ENCODE data around the gene ADAMTSL2. TPM values are rescaled to one million over a fixed set of nuclear protein-coding genes. Genes with fewer than 3 reads are reported as not detected.

The ADAMTSL2 gene
- total RNA-seq, 1 donor from 2014 or later: 2.0 TPM

DNA sequence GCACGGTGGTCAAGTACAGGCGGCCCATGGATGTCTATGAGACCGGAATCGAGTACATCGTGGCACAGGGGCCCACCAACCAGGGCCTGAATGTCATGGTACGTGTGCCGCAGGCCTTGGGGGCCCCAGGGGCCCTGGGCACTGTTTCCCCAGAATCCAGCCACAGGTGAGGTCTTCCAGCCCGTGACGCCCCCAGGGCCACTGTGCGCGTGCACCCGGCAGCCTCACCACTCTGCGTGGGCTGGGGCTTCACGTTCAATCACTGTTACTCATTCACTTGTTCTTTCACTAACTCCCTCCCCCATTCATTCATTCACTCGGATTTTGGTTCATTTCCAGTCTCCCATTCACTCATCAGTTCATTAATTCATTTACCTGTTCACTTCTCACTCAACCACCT lies 12.6 kb downstream of the ADAMTSL2 start:
- Histone ChIP-seq H3K9me3 (no peaks in the 10 kb centered on the region), H3K27me3 (no peaks in the 10 kb centered on the region), H3K36me3 (no peaks in the 10 kb centered on the region), H3K4me3 (no peak overlapping the region), H3K27ac (no peak overlapping the region), H3K4me1 (no peaks in the 10 kb centered on the region)
- DNase-seq (ENCODE audit: extremely low spot score in 2 of 2): no peak
- no peak for TF ChIP-seq POLR2AphosphoS5 (IDR thresholded peaks at IDR 0.05; ENCODE audit: insufficient read depth in 1 of 2, low read depth in 1 of 2)
- TF ChIP-seq, protein P1, sequence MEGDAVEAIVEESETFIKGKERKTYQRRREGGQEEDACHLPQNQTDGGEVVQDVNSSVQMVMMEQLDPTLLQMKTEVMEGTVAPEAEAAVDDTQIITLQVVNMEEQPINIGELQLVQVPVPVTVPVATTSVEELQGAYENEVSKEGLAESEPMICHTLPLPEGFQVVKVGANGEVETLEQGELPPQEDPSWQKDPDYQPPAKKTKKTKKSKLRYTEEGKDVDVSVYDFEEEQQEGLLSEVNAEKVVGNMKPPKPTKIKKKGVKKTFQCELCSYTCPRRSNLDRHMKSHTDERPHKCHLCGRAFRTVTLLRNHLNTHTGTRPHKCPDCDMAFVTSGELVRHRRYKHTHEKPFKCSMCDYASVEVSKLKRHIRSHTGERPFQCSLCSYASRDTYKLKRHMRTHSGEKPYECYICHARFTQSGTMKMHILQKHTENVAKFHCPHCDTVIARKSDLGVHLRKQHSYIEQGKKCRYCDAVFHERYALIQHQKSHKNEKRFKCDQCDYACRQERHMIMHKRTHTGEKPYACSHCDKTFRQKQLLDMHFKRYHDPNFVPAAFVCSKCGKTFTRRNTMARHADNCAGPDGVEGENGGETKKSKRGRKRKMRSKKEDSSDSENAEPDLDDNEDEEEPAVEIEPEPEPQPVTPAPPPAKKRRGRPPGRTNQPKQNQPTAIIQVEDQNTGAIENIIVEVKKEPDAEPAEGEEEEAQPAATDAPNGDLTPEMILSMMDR (IDR thresholded peaks at IDR 0.05): no peak
- no peak for TF ChIP-seq POLR2A (IDR thresholded peaks at IDR 0.05)
- intact Hi-C loops (cut with DNase I): no loop called here

DNA sequence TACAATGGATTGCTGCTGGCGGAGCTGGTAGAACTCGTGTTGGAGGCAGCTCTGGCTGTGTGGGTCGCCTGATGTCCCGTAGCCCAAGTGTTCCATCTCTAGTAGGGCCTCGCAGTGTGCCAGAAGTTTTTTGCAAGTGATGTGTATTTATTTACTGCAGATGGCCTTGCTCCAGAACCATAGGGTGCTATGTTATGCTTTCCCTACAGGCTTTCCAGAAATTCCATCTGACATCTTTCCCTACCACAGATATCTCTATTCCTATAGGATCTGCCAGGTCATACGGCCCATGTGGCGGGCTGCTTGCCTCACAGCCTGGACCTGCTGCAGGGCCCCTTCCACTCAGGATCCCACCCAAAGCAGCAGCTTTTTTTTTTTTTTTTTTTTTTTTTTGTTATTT lies 16.9 kb downstream of the ADAMTSL2 start:
- no peak overlapping the region for H3K4me3 ChIP-seq
- no peak overlapping the region for H3K27ac ChIP-seq
- intact Hi-C loops (cut with DNase I): no loop called here
- DNase-seq (ENCODE audit: extremely low spot score in 2 of 2): no peak
- H3K4me1 ChIP-seq: no peaks in the 10 kb centered on the region
- TF ChIP-seq POLR2A (IDR thresholded peaks at IDR 0.05): no peak
- TF ChIP-seq, protein P1 (IDR thresholded peaks at IDR 0.05): no peak
- TF ChIP-seq POLR2AphosphoS5 (IDR thresholded peaks at IDR 0.05; ENCODE audit: insufficient read depth in 1 of 2, low read depth in 1 of 2): no peak
- H3K9me3 ChIP-seq: no peaks in the 10 kb centered on the region
- H3K27me3 ChIP-seq: no peaks in the 10 kb centered on the region
- H3K36me3 ChIP-seq: no peaks in the 10 kb centered on the region

DNA sequence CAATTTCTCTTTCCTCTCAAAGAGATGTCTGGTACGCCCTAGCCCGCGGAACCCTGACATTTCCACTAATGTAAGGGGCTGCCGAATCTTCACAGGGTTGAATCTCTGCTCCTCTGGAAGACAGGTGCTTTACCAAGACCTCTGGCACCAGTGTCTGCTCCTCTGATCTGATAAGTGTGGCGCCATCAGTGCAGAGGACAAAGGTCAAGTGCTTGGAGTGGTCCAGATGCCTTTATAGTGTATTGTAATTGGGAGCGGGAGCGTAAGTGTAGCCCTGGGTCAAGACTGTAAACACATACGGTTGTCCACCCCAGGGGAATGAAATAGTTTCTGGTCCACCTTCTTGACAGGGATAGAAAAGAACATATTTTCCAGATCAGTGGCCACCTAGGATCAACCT lies 17.7 kb downstream of the ADAMTSL2 start:
- Histone ChIP-seq H3K36me3 (no peaks in the 10 kb centered on the region), H3K4me3 (no peak overlapping the region), H3K27ac (no peak overlapping the region), H3K27me3 (no peaks in the 10 kb centered on the region), H3K9me3 (no peaks in the 10 kb centered on the region), H3K4me1 (no peaks in the 10 kb centered on the region)
- DNase-seq (ENCODE audit: extremely low spot score in 2 of 2): no peak
- intact Hi-C loops (cut with DNase I): no loop called here
- no peak for TF ChIP-seq POLR2A (IDR thresholded peaks at IDR 0.05)
- TF ChIP-seq, protein P1 (IDR thresholded peaks at IDR 0.05): no peak
- TF ChIP-seq POLR2AphosphoS5 (IDR thresholded peaks at IDR 0.05; ENCODE audit: insufficient read depth in 1 of 2, low read depth in 1 of 2): no peak

DNA sequence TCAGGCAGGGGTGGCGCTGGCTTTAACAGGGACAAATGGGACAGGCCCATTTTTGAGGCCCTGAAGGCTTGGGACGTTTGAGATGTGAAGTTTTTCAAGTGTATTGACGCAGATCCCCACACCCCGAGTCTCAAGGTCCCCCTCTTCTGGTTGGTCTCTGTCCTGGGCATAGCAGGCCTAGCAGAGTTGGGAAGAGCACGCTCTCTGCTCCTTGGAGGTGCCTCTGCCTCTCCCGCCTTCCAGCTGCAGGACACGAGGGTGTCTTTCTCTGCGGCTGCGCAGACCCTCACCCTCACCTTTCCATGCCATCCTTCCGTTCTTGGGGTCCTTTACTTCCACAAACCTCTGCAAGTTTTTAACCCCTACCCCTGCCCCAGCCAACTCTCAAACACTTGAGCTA lies 18.6 kb downstream of the ADAMTSL2 start:
- TF ChIP-seq, protein P1 (IDR thresholded peaks at IDR 0.05): no peak
- TF ChIP-seq POLR2A (IDR thresholded peaks at IDR 0.05): no peak
- TF ChIP-seq POLR2AphosphoS5 (IDR thresholded peaks at IDR 0.05; ENCODE audit: insufficient read depth in 1 of 2, low read depth in 1 of 2): no peak
- intact Hi-C loops (cut with DNase I): no loop called here
- H3K4me1 ChIP-seq: no peaks in the 10 kb centered on the region
- no peaks in the 10 kb centered on the region for H3K9me3 ChIP-seq
- no peaks in the 10 kb centered on the region for H3K27me3 ChIP-seq
- no peak overlapping the region for H3K4me3 ChIP-seq
- DNase-seq (ENCODE audit: extremely low spot score in 2 of 2): no peak
- H3K27ac ChIP-seq: no peak overlapping the region
- no peaks in the 10 kb centered on the region for H3K36me3 ChIP-seq

DNA sequence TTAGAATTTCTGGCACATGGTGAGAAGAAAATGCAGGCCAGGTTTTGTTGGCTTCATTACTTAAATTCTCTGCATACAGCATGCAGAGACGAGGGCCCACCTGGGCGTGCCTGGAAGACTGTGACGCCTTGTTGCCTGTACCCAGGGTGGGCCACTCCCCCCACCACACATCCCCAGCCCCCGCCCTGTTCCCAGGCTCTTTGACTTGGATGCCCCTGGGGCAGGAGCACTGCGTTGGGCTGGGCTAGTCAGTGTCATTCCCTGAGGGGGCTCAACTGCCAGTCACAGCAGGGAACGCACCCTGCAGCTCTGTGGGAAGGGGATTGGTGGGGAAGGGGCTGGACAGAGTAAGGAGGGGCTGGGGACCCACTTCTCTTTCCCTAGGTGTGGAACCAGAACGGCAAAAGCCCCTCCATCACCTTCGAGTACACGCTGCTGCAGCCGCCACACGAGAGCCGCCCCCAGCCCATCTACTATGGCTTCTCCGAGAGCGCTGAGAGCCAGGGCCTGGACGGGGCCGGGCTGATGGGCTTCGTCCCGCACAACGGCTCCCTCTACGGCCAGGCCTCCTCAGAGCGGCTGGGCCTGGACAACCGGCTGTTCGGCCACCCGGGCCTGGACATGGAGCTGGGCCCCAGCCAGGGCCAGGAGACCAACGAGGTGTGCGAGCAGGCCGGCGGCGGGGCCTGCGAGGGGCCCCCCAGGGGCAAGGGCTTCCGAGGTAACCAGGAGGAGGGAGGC lies 19.6 kb downstream of the ADAMTSL2 start:
- Histone ChIP-seq H3K27ac (no peak overlapping the region), H3K4me3 (no peak overlapping the region), H3K4me1 (no peaks in the 10 kb centered on the region), H3K36me3 (no peaks in the 10 kb centered on the region), H3K9me3 (no peaks in the 10 kb centered on the region), H3K27me3 (no peaks in the 10 kb centered on the region)
- TF ChIP-seq POLR2AphosphoS5 (IDR thresholded peaks at IDR 0.05; ENCODE audit: insufficient read depth in 1 of 2, low read depth in 1 of 2) (no peak), POLR2A (IDR thresholded peaks at IDR 0.05) (no peak)
- TF ChIP-seq, protein P1 (IDR thresholded peaks at IDR 0.05): no peak
- intact Hi-C loops (cut with DNase I): no loop called here
- no peak for DNase-seq (ENCODE audit: extremely low spot score in 2 of 2)

Data from vagina (tissue), 2 donors.